ENCODE data around the gene MT1B. TPM values are rescaled to one million over a fixed set of nuclear protein-coding genes. Genes with fewer than 3 reads are reported as not detected.

The MT1B gene
- total RNA-seq, 2 experiments from 2014 or later: not detected

DNA sequence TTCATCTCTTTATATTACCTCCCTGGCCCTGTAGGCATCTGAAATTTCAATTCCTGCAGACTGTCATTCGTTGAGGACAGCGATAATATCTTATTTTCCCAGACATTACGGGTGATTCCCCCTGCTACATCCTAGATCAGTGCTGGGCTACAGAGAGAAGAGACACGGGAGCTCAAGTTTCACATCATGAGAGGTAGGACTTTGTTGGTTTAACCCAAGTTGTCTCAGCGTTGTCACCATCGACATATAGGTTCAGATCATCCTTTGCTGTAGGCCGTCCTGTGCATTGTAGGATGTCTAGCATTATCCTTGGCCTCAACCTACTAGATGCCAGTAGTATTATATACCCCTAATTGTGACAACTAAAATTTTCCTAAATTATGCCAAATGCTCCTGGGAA, 49.8 kb downstream of the MT1B start:
- H3K4me3 Mint-ChIP-seq: no peak overlapping the region
- CTCF ChIA-PET: interaction anchor here (0.7 to 4.8 kb wide), 52 partner anchors 9 to 843 kb away, joined by 3 to 126 read pairs (median 5); partner anchors contain the start of genes BBS2, MT1E, MT1F and MT1X
- intact Hi-C loops (cut with micrococcal nuclease): loop anchor here (5.0 to 10.0 kb wide), 3 partner anchors 44 to 757 kb away; partner anchors contain the start of gene MT1F
- H3K27ac Mint-ChIP-seq: no peak overlapping the region
- H3K27me3 Mint-ChIP-seq (ENCODE audit: low read depth): no peaks in the 10 kb centered on the region
- peaks cover 4% of the 10 kb centered on the region for H3K4me1 Mint-ChIP-seq (ENCODE audit: low read depth)
- H3K9me3 Mint-ChIP-seq: no peaks in the 10 kb centered on the region
- H3K36me3 Mint-ChIP-seq (ENCODE audit: low read depth): no peaks in the 10 kb centered on the region
- DNase-seq: no peak

Other genes with a start within 250 kb of the MT1B start
- 10 to 100 TPM; 26.7 to 33.0 TPM for gene AMFR, start 226.3 kb upstream of the MT1B start, total RNA-seq
- 100 to 1,000 TPM; 324 to 330 TPM for gene NUDT21, start 200.6 kb upstream of the MT1B start, total RNA-seq
- 10 to 100 TPM; 48.5 to 50.6 TPM for gene OGFOD1, start 200.3 kb upstream of the MT1B start, total RNA-seq
- gene BBS2, start 131.9 kb upstream of the MT1B start, total RNA-seq: 10 to 100 TPM; 18.0 to 19.2 TPM
- not detected for gene MT4, start 86.8 kb upstream of the MT1B start, total RNA-seq
- gene MT3, start 62.4 kb upstream of the MT1B start, total RNA-seq: 1 to 10 TPM in 1 of 2 experiments, under 1 TPM in 1; 0.64 to 1.6 TPM
- 100 to 1,000 TPM in 1 of 2 experiments, 10 to 100 TPM in 1; 95.7 to 130 TPM for gene MT2A, start 43.3 kb upstream of the MT1B start, total RNA-seq
- 10 to 100 TPM; 12.2 to 12.4 TPM for gene MT1E, start 26.1 kb upstream of the MT1B start, total RNA-seq
- not detected for gene MT1M, start 19.2 kb upstream of the MT1B start, total RNA-seq
- not detected for gene MT1A, start 13.2 kb upstream of the MT1B start, total RNA-seq
- 1 to 10 TPM; 5.4 to 6.4 TPM for gene MT1F, start 6.1 kb downstream of the MT1B start, total RNA-seq
- 10 to 100 TPM; 22.4 to 23.8 TPM for gene MT1G, start 16.2 kb downstream of the MT1B start, total RNA-seq
- gene MT1H, start 17.9 kb downstream of the MT1B start, total RNA-seq: 1 to 10 TPM; 5.4 to 7.4 TPM
- gene MT1X, start 30.6 kb downstream of the MT1B start, total RNA-seq: 10 to 100 TPM; 49.9 to 57.9 TPM
- 100 to 1,000 TPM; 161 to 172 TPM for gene NUP93, start 78.2 kb downstream of the MT1B start, total RNA-seq
- not detected for gene SLC12A3, start 213.3 kb downstream of the MT1B start, total RNA-seq

Data from activated naive CD4-positive, alpha-beta T cell treated with anti-CD3 and anti-CD28 coated beads for 36 hours (primary cell).